Ishikawa (cell line): ENCODE data around the gene COG4.

Source experiments
- CEBPB ChIP-seq: IDR thresholded peaks from 2 replicates; pipeline ENCODE4 v1.6.1; 2012
- CREB1 ChIP-seq: IDR thresholded peaks from 2 replicates; pipeline ENCODE4 v1.6.1; 2012; ENCODE audit warnings: low read depth
- EGR1 ChIP-seq: IDR thresholded peaks from 2 replicates; pipeline ENCODE4 v1.6.1; 2012
- EP300 ChIP-seq: IDR thresholded peaks from 2 replicates; pipeline ENCODE4 v1.6.1; 2012; ENCODE audit warnings: borderline replicate concordance
- FOXM1 ChIP-seq: IDR thresholded peaks from 2 replicates; pipeline ENCODE4 v1.6.1; 2012; ENCODE audit warnings: low read depth, borderline replicate concordance
- MAX ChIP-seq: IDR thresholded peaks from 2 replicates; pipeline ENCODE4 v1.6.1; 2012
- NFIC ChIP-seq: IDR thresholded peaks from 2 replicates; pipeline ENCODE4 v1.6.1; 2012
- RAD21 ChIP-seq: IDR thresholded peaks from 2 replicates; pipeline ENCODE4 v1.6.1; 2012; ENCODE audit warnings: low read depth
- TAF1 ChIP-seq: IDR thresholded peaks from 2 replicates; pipeline ENCODE4 v1.6.1; 2012; ENCODE audit warnings: low read depth, mild to moderate bottlenecking
- TCF12 ChIP-seq: IDR thresholded peaks from 2 replicates; pipeline ENCODE4 v1.6.1; 2012; ENCODE audit warnings: low read depth
- TEAD4 ChIP-seq: IDR thresholded peaks from 2 replicates; pipeline ENCODE4 v1.6.1; 2012
- YY1 ChIP-seq: IDR thresholded peaks from 2 replicates; pipeline ENCODE4 v1.6.1; 2012; ENCODE audit warnings: low read depth
- ZBTB7A ChIP-seq: IDR thresholded peaks from 2 replicates; pipeline ENCODE4 v1.6.1; 2012; ENCODE audit warnings: low read depth
- TF ChIP-seq, protein P1 (sequence below): IDR thresholded peaks from 2 replicates; pipeline ENCODE4 v1.6.1; 2012; ENCODE audit warnings: low read depth, mild to moderate bottlenecking
- TF ChIP-seq, protein P2 (sequence below): IDR thresholded peaks from 2 replicates; pipeline ENCODE4 v1.6.1; 2012

Gene COG4

DNA sequence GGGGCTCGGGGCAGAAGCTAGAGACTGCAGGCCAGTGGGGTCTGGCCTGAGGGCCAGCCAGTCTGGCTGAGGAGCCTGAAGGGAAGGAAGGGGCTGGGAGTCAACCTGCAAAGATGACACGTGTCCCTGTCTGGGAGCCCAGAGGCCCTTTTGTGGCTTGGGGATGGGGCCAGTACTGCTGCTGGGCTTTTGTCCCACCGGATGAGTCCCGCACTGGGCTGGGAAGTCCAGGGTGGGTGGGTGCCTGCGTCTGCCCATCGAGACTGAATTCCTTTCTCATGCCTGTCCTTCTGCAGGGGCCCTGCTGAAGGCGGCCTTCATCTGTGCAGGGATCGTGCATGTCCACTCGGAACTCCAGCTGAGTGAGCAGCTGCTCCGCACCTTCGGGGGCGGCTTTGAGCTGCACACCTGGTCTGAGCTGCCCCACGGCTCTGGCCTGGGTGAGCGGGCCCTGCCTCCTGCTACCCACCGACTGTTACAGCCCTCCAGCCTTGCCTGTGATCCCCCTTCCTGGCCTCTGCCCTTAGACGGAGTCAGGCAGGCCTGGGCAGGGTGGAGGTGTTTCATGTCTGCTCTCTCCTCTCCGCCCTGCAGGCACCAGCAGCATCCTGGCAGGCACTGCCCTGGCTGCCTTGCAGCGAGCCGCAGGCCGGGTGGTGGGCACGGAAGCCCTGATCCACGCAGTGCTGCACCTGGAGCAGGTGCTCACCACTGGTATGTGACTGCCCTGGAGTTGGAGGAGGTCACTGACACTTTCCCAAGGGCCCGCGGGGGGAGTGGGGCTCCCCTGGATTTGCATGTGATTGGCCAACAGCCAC is 48.1 kb downstream of the COG4 start:
- TF ChIP-seq NFIC (no peak), TAF1 (no peak), EGR1 (no peak), RAD21 (no peak), MAX (no peak), CREB1 (no peak), ZBTB7A (no peak), TCF12 (no peak), CEBPB (no peak), TEAD4 (no peak), YY1 (no peak), EP300 (no peak), FOXM1 (no peak)
- TF ChIP-seq, protein P1, sequence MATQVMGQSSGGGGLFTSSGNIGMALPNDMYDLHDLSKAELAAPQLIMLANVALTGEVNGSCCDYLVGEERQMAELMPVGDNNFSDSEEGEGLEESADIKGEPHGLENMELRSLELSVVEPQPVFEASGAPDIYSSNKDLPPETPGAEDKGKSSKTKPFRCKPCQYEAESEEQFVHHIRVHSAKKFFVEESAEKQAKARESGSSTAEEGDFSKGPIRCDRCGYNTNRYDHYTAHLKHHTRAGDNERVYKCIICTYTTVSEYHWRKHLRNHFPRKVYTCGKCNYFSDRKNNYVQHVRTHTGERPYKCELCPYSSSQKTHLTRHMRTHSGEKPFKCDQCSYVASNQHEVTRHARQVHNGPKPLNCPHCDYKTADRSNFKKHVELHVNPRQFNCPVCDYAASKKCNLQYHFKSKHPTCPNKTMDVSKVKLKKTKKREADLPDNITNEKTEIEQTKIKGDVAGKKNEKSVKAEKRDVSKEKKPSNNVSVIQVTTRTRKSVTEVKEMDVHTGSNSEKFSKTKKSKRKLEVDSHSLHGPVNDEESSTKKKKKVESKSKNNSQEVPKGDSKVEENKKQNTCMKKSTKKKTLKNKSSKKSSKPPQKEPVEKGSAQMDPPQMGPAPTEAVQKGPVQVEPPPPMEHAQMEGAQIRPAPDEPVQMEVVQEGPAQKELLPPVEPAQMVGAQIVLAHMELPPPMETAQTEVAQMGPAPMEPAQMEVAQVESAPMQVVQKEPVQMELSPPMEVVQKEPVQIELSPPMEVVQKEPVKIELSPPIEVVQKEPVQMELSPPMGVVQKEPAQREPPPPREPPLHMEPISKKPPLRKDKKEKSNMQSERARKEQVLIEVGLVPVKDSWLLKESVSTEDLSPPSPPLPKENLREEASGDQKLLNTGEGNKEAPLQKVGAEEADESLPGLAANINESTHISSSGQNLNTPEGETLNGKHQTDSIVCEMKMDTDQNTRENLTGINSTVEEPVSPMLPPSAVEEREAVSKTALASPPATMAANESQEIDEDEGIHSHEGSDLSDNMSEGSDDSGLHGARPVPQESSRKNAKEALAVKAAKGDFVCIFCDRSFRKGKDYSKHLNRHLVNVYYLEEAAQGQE, result no peak
- TF ChIP-seq, protein P2, sequence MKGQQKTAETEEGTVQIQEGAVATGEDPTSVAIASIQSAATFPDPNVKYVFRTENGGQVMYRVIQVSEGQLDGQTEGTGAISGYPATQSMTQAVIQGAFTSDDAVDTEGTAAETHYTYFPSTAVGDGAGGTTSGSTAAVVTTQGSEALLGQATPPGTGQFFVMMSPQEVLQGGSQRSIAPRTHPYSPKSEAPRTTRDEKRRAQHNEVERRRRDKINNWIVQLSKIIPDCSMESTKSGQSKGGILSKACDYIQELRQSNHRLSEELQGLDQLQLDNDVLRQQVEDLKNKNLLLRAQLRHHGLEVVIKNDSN, result no peak

GRCh38 chr16:70474320-70475053 is 48.9 kb downstream of the COG4 start:
- TF ChIP-seq ZBTB7A (no peak), TEAD4 (no peak), YY1 (no peak)

DNA sequence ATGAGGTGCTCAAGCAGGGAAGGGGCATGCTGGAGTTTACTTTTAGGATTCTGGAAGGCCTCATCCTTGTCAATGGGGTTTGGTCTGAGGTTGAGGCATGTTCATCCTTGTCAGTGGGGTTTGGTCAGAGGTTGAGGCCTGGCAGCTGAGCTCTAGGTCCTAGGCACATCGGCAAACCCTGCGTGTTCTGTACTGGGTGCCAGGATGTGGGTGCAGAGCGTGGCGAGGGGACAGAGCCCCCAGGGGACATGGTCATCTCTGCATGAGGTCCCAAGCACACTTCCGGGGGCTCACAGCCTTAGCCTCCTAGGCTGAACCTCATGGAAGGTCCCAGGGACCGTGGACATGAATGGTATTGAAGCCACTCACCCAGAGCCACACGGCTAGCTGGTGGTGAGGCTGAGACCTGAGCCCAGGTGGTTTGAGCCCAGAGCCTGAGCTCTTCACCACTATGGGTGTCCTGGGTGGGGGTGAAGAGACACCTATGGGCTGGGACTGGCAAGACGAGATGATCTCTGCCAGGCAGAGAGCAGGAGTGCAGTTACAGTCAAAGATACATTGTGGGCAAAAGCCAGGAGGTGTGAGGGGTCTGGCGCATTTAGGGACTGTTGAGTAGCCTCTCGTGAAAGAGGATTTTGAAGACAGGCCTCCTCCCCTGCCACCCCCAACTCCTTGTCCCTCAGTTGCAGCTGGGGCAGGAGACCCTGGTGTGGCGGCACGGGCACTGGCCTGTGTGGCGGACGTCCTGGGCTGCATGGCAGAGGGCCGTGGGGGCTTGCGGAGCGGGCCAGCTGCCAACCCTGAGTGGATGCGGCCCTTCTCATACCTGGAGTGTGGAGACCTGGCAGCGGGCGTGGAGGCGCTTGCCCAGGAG is 49.7 kb downstream of the COG4 start:
- 0 out of 2 replicates have a peak, but pooled peaks have one; percentile 13 for TF ChIP-seq RAD21
- TF ChIP-seq, protein P2, result no peak

DNA sequence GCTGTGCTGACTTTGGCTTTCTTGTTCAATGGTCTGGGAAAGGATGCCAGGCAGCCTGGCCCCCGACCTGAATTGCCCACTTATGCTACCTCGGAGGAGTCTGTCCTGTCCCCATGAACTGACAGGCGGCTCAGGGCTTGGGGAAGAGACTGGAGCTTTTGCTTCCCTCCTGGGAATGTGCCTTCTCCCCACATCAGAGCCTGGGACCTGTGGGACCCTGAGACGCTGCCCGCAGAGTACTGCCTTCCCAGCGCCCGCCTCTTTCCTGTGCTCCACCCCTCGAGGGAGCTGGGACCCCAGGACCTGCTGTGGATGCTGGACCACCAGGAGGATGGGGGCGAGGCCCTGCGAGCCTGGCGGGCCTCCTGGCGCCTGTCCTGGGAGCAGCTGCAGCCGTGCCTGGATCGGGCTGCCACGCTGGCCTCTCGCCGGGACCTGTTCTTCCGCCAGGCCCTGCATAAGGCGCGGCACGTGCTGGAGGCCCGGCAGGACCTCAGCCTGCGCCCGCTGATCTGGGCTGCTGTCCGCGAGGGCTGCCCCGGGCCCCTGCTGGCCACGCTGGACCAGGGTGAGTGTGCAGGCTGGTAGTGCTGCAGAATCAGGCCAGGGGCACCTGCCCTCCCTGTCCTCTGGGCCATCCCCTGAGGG is 50.4 kb downstream of the COG4 start:
- TF ChIP-seq EP300 (no peak), YY1 (no peak), EGR1 (no peak), TAF1 (no peak), TCF12 (no peak)
- TF ChIP-seq, protein P2, result no peak

DNA sequence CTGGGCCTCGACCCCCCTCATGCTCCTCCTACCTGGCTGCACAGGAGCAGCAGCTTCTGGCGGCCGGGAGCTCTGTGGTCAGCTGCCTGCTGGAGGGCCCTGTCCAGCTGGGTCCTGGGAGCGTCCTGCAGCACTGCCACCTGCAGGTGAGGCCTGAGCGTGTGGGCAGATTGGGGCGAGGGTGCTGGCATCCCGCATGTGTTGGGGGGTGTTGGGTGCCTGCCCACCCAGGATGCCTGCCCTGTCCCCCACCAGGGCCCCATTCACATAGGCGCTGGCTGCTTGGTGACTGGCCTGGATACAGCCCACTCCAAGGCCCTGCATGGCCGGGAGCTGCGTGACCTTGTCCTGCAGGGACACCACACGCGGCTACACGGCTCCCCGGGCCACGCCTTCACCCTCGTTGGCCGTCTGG is 52.4 kb downstream of the COG4 start:
- TF ChIP-seq TAF1 (no peak), RAD21 (peak; percentile 58)

DNA sequence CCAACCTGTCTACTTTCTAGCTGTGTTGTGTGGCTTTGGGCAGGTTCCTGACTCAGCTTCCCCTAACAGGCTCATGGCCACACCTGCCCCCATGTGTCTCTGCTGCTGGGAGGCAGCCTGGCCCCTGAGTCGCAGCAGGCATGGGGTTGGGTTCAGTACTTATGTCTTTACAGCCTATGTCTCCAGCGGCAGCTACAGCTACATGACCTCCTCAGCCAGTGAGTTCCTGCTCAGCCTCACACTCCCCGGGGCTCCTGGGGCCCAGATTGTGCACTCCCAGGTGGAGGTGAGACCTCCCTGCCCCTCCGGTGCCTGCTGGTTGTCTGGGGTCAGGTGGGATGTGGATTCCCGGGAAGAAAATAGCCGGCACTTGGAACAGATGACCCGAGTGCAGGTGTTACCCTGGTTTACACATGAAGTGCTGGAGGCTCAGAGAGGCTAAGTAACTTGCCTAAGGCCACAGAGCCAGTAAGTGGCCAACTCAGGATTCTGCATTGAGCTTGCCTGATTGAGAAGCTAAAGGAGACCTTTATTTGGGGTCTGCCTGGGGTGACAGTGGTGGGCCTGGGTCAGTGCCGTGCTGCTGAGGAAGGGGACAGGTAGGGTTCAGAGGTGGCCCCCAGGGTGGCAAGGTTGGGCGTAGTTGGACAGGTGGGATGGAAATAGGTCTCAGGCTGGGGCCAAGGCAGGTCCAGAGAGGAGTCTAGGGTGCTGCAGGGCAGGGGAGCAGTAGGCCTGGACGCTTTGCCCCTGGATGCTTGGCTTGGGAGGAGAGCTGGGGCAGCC is 53.0 kb downstream of the COG4 start:
- no peak for TF ChIP-seq NFIC
- no peak for TF ChIP-seq RAD21
- no peak for TF ChIP-seq TCF12
- TF ChIP-seq CEBPB, result no peak
- no peak for TF ChIP-seq CREB1
- no peak for TF ChIP-seq EP300
- TF ChIP-seq, protein P1, result no peak
- TF ChIP-seq TEAD4, result no peak
- TF ChIP-seq TAF1, result no peak
- no peak for TF ChIP-seq ZBTB7A
